Adrenal gland (tissue), 12 donors: Measurements from ENCODE around the gene KCTD5. TPM values are rescaled to one million over a fixed set of nuclear protein-coding genes. Genes with fewer than 3 reads are reported as not detected.

Experiments used
- DNase-seq, 7 donors: peaks; one replicate each; pipeline ENCODE4 v3.0.0-alpha.2; 2019 to 2020
- H3K27ac ChIP-seq, 5 donors: fragments of 200-600 bp; sonication (generic) in 4 of 5; 1 replicate in 3 of 5; 2 replicates in 2 of 5; pipeline versions ENCODE4 v1.5.1 to v1.8.0; 2016 to 2020; ENCODE audit warnings: mild to moderate bottlenecking in 1 of 5
- H3K27me3 ChIP-seq: fragments of 200-600 bp; 2 replicates; pipeline ENCODE4 v1.8.0; 2021
- H3K36me3 ChIP-seq, 2 donors: fragments of 200-600 bp; replicated peaks in 1 of 2; 1 replicate in 1 of 2; 2 replicates in 1 of 2; pipeline versions ENCODE4 v1.5.1 to v1.8.0; 2018 to 2022
- H3K4me1 ChIP-seq, 2 donors: fragments of 200-600 bp; replicated peaks in 1 of 2; 1 replicate in 1 of 2; 2 replicates in 1 of 2; pipeline versions ENCODE4 v1.5.1 to v1.8.0; 2018 to 2021
- H3K4me3 ChIP-seq, 4 donors: fragments of 200-600 bp; sonication (generic) in 3 of 4; one replicate each; pipeline ENCODE4 v1.5.1; 2016 to 2018
- H3K9me3 ChIP-seq, 3 donors: fragments of 200-600 bp; sonication (generic) in 1 of 3; replicated peaks in 1 of 3; 1 replicate in 2 of 3; 2 replicates in 1 of 3; pipeline versions ENCODE4 v1.5.1 to v1.8.0; 2016 to 2021
- POLR2A ChIP-seq, 2 donors: fragments of 450-650 bp; IDR thresholded peaks; one replicate each; pipeline ENCODE4 v1.6.1; 2017; ENCODE audit warnings: antibody characterized with exemption in 2 of 2, mild to moderate bottlenecking in 2 of 2, moderate library complexity in 1 of 2
- WGBS, 4 donors: extraction: QIAGEN DNeasy Blood & Tissue Kit in 2 of 4; methylation state at CpG; one replicate each; pipeline versions ENCODE4 v1.1.5 to v1.1.7; 2013 to 2017; 5-methylcytosine and 5-hydroxymethylcytosine counted together
- intact Hi-C, 2 donors: fragments of 100-400 bp; cut with DNase I; formaldehyde crosslinking; loops; one replicate each; pipeline versions ENCODE4 v1.14.1 to v1.15.0; 2022 to 2023
- polyA plus RNA-seq, 3 donors: library from polyadenylated mRNA; stranded (reverse); fragments of 200-250 nt in 2 of 3; fragments of 350-450 nt in 1 of 3; fragmentation: Illumina TruSeq in 1 of 3; extraction: RNeasy Lipid Tissue Mini Kit (QIAGEN cat#74804) in 1 of 3; gene quantifications; one replicate each; pipeline ENCODE4 v1.2.3, GENCODE V29; 2013 to 2014
- total RNA-seq, 9 donors: library from RNA; depleted of rRNA in 4 of 9; stranded (reverse); fragments of >200 nt in 4 of 9; fragments of 120-200 nt in 1 of 9; fragmentation: NEBNext Ultra II Directional in 1 of 9; extraction: Animal tissue kit (Norgen Biotek cat#: 25700) in 1 of 9; gene quantifications; one replicate each; pipeline versions ENCODE4 v1.1.0 to v1.2.4, GENCODE V29; 2013 to 2023
- TF ChIP-seq, protein P1 (sequence below), 6 experiments: fragments of 450-650 bp in 4 of 6; fragments of 200-600 bp in 2 of 6; sonication (generic) in 1 of 6; IDR thresholded peaks; 1 replicate in 5 of 6; 2 replicates in 1 of 6; pipeline versions ENCODE4 v1.5.1 to v1.8.0; 2016 to 2021; ENCODE audit warnings: antibody characterized with exemption in 6 of 6, mild to moderate bottlenecking in 2 of 6, moderate library complexity in 1 of 6
- donor health status: healthy with polysubstance abuse.
- donor health status: Bipolar disorder and iron deficiency.
- donor health status: DM: yes; HTN: yes; CAD: no.
- donor health status: DM: no; HTN: no; CAD: no.
- donor health status: DM: no; HTN: no; CAD: no.
- donor health status: DM: yes; HTN: yes; CAD: no.

The KCTD5 gene
- total and polyA plus RNA-seq, 12 donors, result 11.0 to 81.5 (median 18.7) TPM

DNA sequence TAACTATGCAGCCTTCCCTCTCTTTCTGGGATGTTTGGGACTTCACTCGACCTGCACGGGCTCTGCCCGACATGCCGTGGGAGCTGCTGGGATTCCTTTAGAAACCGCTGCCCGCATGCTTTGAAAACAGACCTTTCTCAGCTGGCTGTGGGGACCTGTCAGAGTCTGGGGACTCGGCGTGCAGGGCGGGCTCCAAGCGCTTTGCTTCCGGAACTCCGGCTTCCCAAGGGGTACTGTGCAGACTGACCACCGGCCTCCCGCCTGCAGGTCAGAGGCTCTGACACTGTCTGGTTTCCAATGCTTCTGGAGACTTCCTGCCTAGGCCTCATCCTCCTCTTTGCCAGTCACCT is 25.9 kb downstream of the KCTD5 start:
- peaks cover 0 to 40% of the 10 kb centered on the region in 2 donors for H3K36me3 ChIP-seq
- no peak for DNase-seq
- H3K27me3 ChIP-seq, result no peaks in the 10 kb centered on the region
- H3K4me3 ChIP-seq, result no peak overlapping the region
- no peak overlapping the region for H3K27ac ChIP-seq
- TF ChIP-seq, protein P1, sequence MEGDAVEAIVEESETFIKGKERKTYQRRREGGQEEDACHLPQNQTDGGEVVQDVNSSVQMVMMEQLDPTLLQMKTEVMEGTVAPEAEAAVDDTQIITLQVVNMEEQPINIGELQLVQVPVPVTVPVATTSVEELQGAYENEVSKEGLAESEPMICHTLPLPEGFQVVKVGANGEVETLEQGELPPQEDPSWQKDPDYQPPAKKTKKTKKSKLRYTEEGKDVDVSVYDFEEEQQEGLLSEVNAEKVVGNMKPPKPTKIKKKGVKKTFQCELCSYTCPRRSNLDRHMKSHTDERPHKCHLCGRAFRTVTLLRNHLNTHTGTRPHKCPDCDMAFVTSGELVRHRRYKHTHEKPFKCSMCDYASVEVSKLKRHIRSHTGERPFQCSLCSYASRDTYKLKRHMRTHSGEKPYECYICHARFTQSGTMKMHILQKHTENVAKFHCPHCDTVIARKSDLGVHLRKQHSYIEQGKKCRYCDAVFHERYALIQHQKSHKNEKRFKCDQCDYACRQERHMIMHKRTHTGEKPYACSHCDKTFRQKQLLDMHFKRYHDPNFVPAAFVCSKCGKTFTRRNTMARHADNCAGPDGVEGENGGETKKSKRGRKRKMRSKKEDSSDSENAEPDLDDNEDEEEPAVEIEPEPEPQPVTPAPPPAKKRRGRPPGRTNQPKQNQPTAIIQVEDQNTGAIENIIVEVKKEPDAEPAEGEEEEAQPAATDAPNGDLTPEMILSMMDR (IDR thresholded peaks at IDR 0.05), result no peak
- no peak for TF ChIP-seq POLR2A (IDR thresholded peaks at IDR 0.05)
- H3K4me1 ChIP-seq, result no peaks in the 10 kb centered on the region
- 94 to 97% (median 96%) methylated on average over 12 to 14 of the region's 14 CpGs for WGBS, 4 donors
- H3K9me3 ChIP-seq, result no peaks in the 10 kb centered on the region
- intact Hi-C loops, result no loop called here

DNA sequence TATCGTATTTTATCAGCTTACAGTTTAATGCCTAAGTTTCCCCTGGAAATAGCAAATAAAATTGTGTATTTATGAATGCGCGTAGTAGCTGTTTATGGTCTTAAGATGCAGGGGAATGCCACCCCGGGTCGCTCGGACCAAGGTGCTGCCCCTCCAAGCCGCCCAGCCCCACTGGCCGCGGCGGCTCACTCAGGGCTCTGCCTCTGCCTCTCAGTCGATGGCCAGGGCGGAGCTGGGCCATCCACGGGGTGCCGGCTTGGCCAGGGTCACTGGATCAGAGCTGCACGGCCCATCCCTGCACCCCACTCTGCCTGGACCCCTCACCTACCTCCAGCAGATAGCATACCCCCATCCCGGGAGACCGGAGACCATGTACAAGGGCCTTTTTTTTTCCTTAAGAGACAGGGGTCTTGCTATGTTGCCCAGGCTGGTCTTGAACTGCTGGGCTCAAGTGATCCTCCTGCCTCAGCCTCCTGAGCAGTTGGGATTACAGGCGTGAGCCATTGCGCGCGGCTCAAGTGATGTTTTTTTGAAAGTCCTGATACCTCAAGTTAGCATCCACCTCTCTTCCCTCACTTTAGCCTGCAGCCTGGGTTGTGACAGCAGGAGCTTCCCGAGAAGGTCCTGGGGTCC is 26.7 kb downstream of the KCTD5 start:
- Histone ChIP-seq H3K27me3 (no peaks in the 10 kb centered on the region), H3K27ac (no peak overlapping the region), H3K9me3 (no peaks in the 10 kb centered on the region), H3K4me3 (no peak overlapping the region), H3K4me1 (no peaks in the 10 kb centered on the region), H3K36me3 (peaks cover 0 to 33% of the 10 kb centered on the region in 2 donors)
- intact Hi-C loops, result no loop called here
- no peak for DNase-seq
- TF ChIP-seq POLR2A (IDR thresholded peaks at IDR 0.05), result no peak
- TF ChIP-seq, protein P1 (IDR thresholded peaks at IDR 0.05), result no peak
- WGBS, 4 donors, result 90 to 95% (median 94%) methylated on average over 16 to 22 of the region's 22 CpGs

DNA sequence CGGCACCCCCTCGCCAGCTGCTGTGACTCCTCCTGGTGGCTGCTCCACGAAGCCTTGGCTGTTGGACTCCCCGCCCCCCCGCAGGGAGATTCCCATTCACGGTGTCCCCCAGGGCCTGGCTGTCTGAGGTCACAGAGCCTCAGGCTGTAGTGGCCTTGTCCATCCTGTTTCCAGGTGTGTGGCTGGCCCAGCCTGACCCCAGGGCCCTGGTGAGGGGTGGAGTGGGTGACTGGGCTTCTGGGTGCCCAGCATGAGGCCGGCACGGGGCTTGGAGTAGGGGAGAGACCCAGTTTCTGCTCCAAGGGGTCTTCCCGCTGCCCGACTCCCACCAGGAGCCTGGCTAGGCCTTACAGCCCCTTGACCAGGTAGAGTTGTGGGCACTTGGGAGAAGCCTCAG is 27.3 kb downstream of the KCTD5 start:
- Histone ChIP-seq H3K36me3 (peaks cover 0 to 28% of the 10 kb centered on the region in 2 donors), H3K9me3 (no peaks in the 10 kb centered on the region), H3K27me3 (no peaks in the 10 kb centered on the region), H3K4me3 (no peak overlapping the region), H3K27ac (no peak overlapping the region), H3K4me1 (no peaks in the 10 kb centered on the region)
- TF ChIP-seq, protein P1 (IDR thresholded peaks at IDR 0.05), result no peak
- DNase-seq, result peak in 1 of 7 donors; percentile 13
- intact Hi-C loops, result no loop called here
- WGBS, 4 donors, result 92 to 100% (median 95%) methylated on average over 3 to 10 of the region's 10 CpGs

DNA sequence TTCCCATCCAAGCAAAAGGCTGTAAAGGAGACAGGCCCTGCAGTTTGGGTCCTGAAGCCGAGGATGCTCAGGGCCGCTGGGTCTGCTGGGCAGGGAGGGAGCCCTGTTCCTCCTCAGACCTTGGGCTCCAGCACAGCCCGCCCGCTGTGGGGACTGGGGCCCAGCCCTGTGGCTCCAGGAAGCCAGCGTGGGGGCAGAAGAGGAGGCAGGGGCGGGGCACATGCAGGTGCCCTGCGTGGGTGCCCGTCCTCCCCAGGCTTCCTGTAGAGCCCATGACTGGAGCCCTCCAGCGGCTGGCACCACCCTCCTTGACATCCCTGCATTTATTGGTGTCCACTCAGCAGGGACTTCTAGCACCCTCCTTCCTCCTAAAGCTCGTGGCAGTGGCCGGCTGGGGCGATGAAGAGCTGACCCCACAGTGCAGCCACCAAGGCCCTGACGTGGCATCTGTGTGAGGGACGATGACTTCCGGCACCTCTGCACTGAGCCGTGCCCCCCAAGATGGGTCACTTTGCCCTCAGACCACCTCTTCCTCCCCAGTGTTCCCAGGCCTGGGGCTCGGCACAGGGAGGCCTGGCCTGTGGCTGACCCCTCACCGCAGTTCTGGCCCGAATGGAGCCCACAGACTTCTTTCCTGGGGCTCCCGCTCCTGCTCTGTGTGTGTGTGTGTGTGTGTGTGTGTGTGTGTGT is 27.8 kb downstream of the KCTD5 start:
- 69 to 96% (median 88%) methylated on average over 3 to 20 of the region's 20 CpGs for WGBS, 4 donors
- Histone ChIP-seq H3K27ac (no peak overlapping the region), H3K27me3 (no peaks in the 10 kb centered on the region), H3K9me3 (no peaks in the 10 kb centered on the region), H3K36me3 (peaks cover 0 to 22% of the 10 kb centered on the region in 2 donors), H3K4me3 (no peak overlapping the region), H3K4me1 (no peaks in the 10 kb centered on the region)
- intact Hi-C loops, result no loop called here
- no peak for DNase-seq
- TF ChIP-seq POLR2A (IDR thresholded peaks at IDR 0.05), result no peak
- TF ChIP-seq, protein P1 (IDR thresholded peaks at IDR 0.05), result no peak
